HL-60 (cell line): ENCODE results near the gene FNIP1.
"Not testable (repeated sequence)": the region's sequence is repeated elsewhere in the genome, so short reads cannot be mapped to it uniquely, and the experiment has no call there.

Source experiments
- DNase-seq, 2 experiments: peaks; one replicate each; pipeline ENCODE4 v3.0.0-alpha.2; 2010 to 2020; ENCODE audit warnings: low read depth in 1 of 2, low spot score in 1 of 2
- H3K27ac ChIP-seq: fragments of 250-450 bp; sonication (Bioruptor Pico); replicated peaks from 2 replicates; pipeline ENCODE4 v1.5.1; 2020; ENCODE audit warnings: mild to moderate bottlenecking, moderate library complexity
- H3K27me3 ChIP-seq: fragments of 250-450 bp; sonication (Bioruptor Pico); 2 replicates; pipeline ENCODE4 v1.5.1; 2021; ENCODE audit warnings: mild to moderate bottlenecking, moderate library complexity; ENCODE audit not compliant: insufficient read depth, poor library complexity, severe bottlenecking
- H3K4me3 ChIP-seq: replicated peaks from 2 replicates; pipeline ENCODE4 v1.5.1; 2011; ENCODE audit warnings: mild to moderate bottlenecking, control low read depth, low read length; ENCODE audit not compliant: insufficient read depth
- GABPA ChIP-seq: IDR thresholded peaks from 2 replicates; pipeline ENCODE4 v1.6.1; 2012; ENCODE audit warnings: low read depth
- POLR2AphosphoS5 ChIP-seq: IDR thresholded peaks from 2 replicates; pipeline ENCODE4 v1.6.1; 2012; ENCODE audit warnings: low read depth
- SPI1 ChIP-seq: IDR thresholded peaks from 2 replicates; pipeline ENCODE4 v1.6.1; 2012; ENCODE audit warnings: low read depth, mild to moderate bottlenecking, borderline replicate concordance
- TF ChIP-seq, protein P1 (sequence below): IDR thresholded peaks from 2 replicates; pipeline ENCODE4 v1.6.1; 2012; ENCODE audit warnings: low read depth; ENCODE audit not compliant: insufficient replicate concordance
- TF ChIP-seq, protein P2 (sequence below): IDR thresholded peaks from one replicate; pipeline ENCODE4 v1.5.1; 2011; ENCODE audit warnings: low read length, control low read depth, inconsistent platforms; ENCODE audit not compliant: insufficient read depth

Gene FNIP1

DNA sequence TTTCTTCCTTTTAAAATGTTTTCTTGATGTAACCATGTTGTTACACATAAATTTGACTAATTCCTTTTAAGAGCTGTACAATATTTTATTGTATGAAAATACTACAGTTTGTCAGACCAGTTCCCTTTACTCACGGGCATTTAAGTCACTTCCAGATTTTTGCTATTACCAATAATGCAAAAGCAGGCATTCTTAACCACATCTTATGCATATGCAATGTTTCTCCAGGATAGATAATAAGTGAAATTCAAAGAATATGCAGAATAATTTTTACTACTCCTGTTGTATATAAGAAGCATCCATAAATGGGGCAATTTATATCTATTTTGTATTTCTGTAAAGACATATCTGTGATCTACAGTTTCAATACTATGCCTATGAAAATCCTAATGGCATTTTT, 77.3 kb downstream of the FNIP1 start:
- H3K27ac ChIP-seq = no peak overlapping the region
- TF ChIP-seq SPI1 (no peak), GABPA (no peak), POLR2AphosphoS5 (no peak)
- TF ChIP-seq, protein P1, sequence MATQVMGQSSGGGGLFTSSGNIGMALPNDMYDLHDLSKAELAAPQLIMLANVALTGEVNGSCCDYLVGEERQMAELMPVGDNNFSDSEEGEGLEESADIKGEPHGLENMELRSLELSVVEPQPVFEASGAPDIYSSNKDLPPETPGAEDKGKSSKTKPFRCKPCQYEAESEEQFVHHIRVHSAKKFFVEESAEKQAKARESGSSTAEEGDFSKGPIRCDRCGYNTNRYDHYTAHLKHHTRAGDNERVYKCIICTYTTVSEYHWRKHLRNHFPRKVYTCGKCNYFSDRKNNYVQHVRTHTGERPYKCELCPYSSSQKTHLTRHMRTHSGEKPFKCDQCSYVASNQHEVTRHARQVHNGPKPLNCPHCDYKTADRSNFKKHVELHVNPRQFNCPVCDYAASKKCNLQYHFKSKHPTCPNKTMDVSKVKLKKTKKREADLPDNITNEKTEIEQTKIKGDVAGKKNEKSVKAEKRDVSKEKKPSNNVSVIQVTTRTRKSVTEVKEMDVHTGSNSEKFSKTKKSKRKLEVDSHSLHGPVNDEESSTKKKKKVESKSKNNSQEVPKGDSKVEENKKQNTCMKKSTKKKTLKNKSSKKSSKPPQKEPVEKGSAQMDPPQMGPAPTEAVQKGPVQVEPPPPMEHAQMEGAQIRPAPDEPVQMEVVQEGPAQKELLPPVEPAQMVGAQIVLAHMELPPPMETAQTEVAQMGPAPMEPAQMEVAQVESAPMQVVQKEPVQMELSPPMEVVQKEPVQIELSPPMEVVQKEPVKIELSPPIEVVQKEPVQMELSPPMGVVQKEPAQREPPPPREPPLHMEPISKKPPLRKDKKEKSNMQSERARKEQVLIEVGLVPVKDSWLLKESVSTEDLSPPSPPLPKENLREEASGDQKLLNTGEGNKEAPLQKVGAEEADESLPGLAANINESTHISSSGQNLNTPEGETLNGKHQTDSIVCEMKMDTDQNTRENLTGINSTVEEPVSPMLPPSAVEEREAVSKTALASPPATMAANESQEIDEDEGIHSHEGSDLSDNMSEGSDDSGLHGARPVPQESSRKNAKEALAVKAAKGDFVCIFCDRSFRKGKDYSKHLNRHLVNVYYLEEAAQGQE = no peak
- TF ChIP-seq, protein P2, sequence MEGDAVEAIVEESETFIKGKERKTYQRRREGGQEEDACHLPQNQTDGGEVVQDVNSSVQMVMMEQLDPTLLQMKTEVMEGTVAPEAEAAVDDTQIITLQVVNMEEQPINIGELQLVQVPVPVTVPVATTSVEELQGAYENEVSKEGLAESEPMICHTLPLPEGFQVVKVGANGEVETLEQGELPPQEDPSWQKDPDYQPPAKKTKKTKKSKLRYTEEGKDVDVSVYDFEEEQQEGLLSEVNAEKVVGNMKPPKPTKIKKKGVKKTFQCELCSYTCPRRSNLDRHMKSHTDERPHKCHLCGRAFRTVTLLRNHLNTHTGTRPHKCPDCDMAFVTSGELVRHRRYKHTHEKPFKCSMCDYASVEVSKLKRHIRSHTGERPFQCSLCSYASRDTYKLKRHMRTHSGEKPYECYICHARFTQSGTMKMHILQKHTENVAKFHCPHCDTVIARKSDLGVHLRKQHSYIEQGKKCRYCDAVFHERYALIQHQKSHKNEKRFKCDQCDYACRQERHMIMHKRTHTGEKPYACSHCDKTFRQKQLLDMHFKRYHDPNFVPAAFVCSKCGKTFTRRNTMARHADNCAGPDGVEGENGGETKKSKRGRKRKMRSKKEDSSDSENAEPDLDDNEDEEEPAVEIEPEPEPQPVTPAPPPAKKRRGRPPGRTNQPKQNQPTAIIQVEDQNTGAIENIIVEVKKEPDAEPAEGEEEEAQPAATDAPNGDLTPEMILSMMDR = no peak
- no peak for DNase-seq
- no peak overlapping the region for H3K4me3 ChIP-seq
- H3K27me3 ChIP-seq = no peaks in the 10 kb centered on the region

DNA sequence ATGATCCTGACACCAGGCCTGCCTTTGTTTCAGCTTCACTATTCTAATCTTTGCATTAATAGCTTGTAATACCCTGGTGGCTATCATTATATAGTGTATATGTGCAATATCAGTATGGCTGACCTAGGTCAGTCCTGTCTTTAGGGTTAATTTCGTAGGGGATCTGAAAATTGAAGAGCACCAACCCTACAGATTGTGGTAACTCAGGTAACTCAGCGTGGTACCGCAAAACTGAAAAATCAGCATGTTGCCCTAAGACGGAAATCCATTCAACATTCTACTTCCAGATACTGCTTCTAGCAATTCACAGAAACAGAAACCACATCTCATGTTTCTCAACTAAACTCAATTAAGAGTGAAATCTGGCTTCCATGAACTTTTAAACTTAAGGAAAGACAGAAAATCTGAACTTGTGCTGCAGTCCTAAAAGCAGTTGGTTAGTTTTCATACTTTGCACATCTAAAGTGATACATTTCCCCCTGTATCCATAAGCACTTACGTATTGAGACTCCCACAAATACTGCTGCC, 78.3 kb downstream of the FNIP1 start:
- Histone ChIP-seq H3K27me3 (no peaks in the 10 kb centered on the region), H3K4me3 (no peak overlapping the region), H3K27ac (no peak overlapping the region)
- TF ChIP-seq, protein P2 = no peak
- TF ChIP-seq, protein P1 = no peak
- TF ChIP-seq SPI1 = no peak
- no peak for TF ChIP-seq GABPA
- TF ChIP-seq POLR2AphosphoS5 = no peak
- DNase-seq = no peak

DNA sequence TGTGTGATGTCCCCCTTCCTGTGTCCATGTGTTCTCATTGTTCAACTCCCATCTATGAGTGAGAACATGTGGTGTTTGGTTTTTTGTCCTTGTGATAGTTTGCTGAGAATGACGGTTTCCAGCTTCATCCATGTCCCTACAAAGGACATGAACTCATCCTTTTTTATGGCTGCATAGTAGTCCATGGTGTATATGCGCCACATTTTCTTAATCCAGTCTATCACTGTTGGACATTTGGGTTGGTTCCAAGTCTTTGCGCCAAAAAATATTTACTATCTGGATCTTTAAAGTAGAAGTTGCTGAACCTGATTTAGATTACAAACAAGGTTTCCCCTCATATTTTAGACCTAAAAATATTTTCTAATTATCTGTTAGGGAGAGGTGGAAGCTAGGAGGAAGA, 79.7 kb downstream of the FNIP1 start:
- not testable (repeated sequence) for H3K27me3 ChIP-seq, DNase-seq, H3K4me3 ChIP-seq, H3K27ac ChIP-seq

DNA sequence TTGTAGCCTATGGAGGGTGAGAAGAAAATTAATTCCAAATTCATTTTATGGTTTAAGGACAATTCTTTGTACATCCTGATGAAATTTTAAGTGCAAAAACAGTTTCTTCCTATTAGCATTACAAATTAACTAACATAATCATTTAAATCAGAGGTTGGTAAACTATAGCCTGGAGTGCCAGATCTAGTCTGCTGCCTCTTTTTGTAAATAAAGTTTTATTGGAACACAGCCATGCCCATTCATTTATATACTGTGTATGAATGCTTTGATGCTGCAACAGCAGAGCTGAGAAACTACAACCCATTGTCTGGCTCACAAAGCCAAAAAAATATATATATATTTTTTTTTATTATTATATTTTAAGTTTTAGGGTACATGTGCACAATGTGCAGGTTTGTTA, 80.2 kb downstream of the FNIP1 start:
- no peak for DNase-seq
- TF ChIP-seq SPI1 (no peak), GABPA (no peak), POLR2AphosphoS5 (no peak)
- TF ChIP-seq, protein P2 = no peak
- TF ChIP-seq, protein P1 = no peak
- no peak overlapping the region for H3K27ac ChIP-seq
- no peaks in the 10 kb centered on the region for H3K27me3 ChIP-seq
- no peak overlapping the region for H3K4me3 ChIP-seq
